Middle frontal gyrus (tissue), 1 donor: ENCODE measurements around the gene TFB2M.

Experiments used
- DNase-seq: peaks from one replicate; pipeline ENCODE4 v3.0.0-alpha.2; 2015; ENCODE audit warnings: low spot score; ENCODE audit errors: extremely low spot score

Gene TFB2M

GRCh38 chr1:246515390-246516005, 50.6 kb downstream of the TFB2M start:
- no peak for DNase-seq

- DNase-seq = no peak
Observed at GRCh38 chr1:246513619-246514343, 52.3 kb downstream of the TFB2M start.

GRCh38 chr1:246513041-246513440, 53.0 kb downstream of the TFB2M start:
- DNase-seq = no peak

GRCh38 chr1:246512635-246513034, 53.4 kb downstream of the TFB2M start:
- DNase-seq = no peak

- no peak for DNase-seq
Observed at GRCh38 chr1:246512230-246512629, 53.8 kb downstream of the TFB2M start.

GRCh38 chr1:246511203-246511602, 54.9 kb downstream of the TFB2M start:
- DNase-seq = no peak

GRCh38 chr1:246510147-246511030, 55.7 kb downstream of the TFB2M start:
- DNase-seq = no peak

- no peak for DNase-seq
Observed at GRCh38 chr1:246508897-246509688, 57.0 kb downstream of the TFB2M start.

GRCh38 chr1:246506674-246507481, 59.2 kb downstream of the TFB2M start, which contains the start of gene SMYD3:
SMYD3 (minus strand) TSS chr1:246507279.
- peak; percentile 75 for DNase-seq

GRCh38 chr1:246506367-246506673, 59.7 kb downstream of the TFB2M start:
- DNase-seq = no peak

GRCh38 chr1:246503341-246503740, 62.7 kb downstream of the TFB2M start:
- DNase-seq = no peak

- peak; percentile 48 for DNase-seq
Observed at GRCh38 chr1:246497331-246497915, 68.6 kb downstream of the TFB2M start.

GRCh38 chr1:246492611-246493245, 73.3 kb downstream of the TFB2M start:
- peak; percentile 28 for DNase-seq

- no peak for DNase-seq
Observed at GRCh38 chr1:246491551-246492053, 74.5 kb downstream of the TFB2M start.
